ENCODE data around the gene DACT3.

Gene DACT3

GRCh38 chr19:46656541-46656940, 4.4 kb downstream of the DACT3 start:
- TF ChIP-seq CTCF (conservative IDR thresholded peaks at IDR 0.05; ENCODE audit: low read length) (no peak), EZH2phosphoT487 (IDR thresholded peaks at IDR 0.05; ENCODE audit: borderline replicate concordance) (no peak)
- Histone ChIP-seq H4K20me1 (ENCODE audit: insufficient read depth, low read length, poor library complexity, severe bottlenecking) (no peaks in the 10 kb centered on the region), H3K4me2 (ENCODE audit: low read depth, low read length, poor library complexity, severe bottlenecking) (no peak overlapping the region), H3F3A (ENCODE audit: low read depth) (0 out of 2 replicates have a peak, but pooled peaks cover under 1% of the 10 kb centered on the region), H3K79me2 (ENCODE audit: insufficient read depth, low read length) (no peaks in the 10 kb centered on the region), H3K4me3 (ENCODE audit: low read length, poor library complexity, severe bottlenecking) (no peak overlapping the region), H3K27me3 (ENCODE audit: insufficient read depth, low read length, poor library complexity, severe bottlenecking) (no peaks in the 10 kb centered on the region), H3K4me1 (ENCODE audit: insufficient read depth, low read length, poor library complexity, severe bottlenecking) (peaks cover 19% of the 10 kb centered on the region), H3K9me2 (replicated peaks; ENCODE audit: low read depth, low read length) (no peaks in the 10 kb centered on the region), H3K9me3 (ENCODE audit: insufficient read depth, low read depth, low read length) (no peaks in the 10 kb centered on the region), H2AFZ (ENCODE audit: low read length) (no peak overlapping the region), H3K36me3 (ENCODE audit: insufficient read depth, low read length) (no peaks in the 10 kb centered on the region), H3K9ac (ENCODE audit: low read depth, low read length, poor library complexity, severe bottlenecking) (no peak overlapping the region)

GRCh38 chr19:46654621-46655152, 6.3 kb downstream of the DACT3 start:
- no peaks in the 10 kb centered on the region for H3K27me3 ChIP-seq (ENCODE audit: insufficient read depth, low read length, poor library complexity, severe bottlenecking)
- no peak overlapping the region for H3K4me3 ChIP-seq (ENCODE audit: low read length, poor library complexity, severe bottlenecking)
- H3K9me3 ChIP-seq (ENCODE audit: insufficient read depth, low read depth, low read length), result no peaks in the 10 kb centered on the region
- H3K36me3 ChIP-seq (ENCODE audit: insufficient read depth, low read length), result no peaks in the 10 kb centered on the region
- H3K4me1 ChIP-seq (ENCODE audit: insufficient read depth, low read length, poor library complexity, severe bottlenecking), result peaks cover 7% of the 10 kb centered on the region
- no peaks in the 10 kb centered on the region for H4K20me1 ChIP-seq (ENCODE audit: insufficient read depth, low read length, poor library complexity, severe bottlenecking)
- H3K4me2 ChIP-seq (ENCODE audit: low read depth, low read length, poor library complexity, severe bottlenecking), result no peak overlapping the region
- no peaks in the 10 kb centered on the region for H3F3A ChIP-seq (ENCODE audit: low read depth)
- no peak overlapping the region for H2AFZ ChIP-seq (ENCODE audit: low read length)
- H3K9me2 ChIP-seq (replicated peaks; ENCODE audit: low read depth, low read length), result no peaks in the 10 kb centered on the region
- H3K79me2 ChIP-seq (ENCODE audit: insufficient read depth, low read length), result no peaks in the 10 kb centered on the region
- TF ChIP-seq CTCF (conservative IDR thresholded peaks at IDR 0.05; ENCODE audit: low read length) (no peak), EZH2phosphoT487 (IDR thresholded peaks at IDR 0.05; ENCODE audit: borderline replicate concordance) (no peak)
- no peak overlapping the region for H3K9ac ChIP-seq (ENCODE audit: low read depth, low read length, poor library complexity, severe bottlenecking)

- no peak overlapping the region for H3K4me3 ChIP-seq (ENCODE audit: low read length, poor library complexity, severe bottlenecking)
- H3F3A ChIP-seq (ENCODE audit: low read depth), result no peaks in the 10 kb centered on the region
- no peak overlapping the region for H3K9ac ChIP-seq (ENCODE audit: low read depth, low read length, poor library complexity, severe bottlenecking)
- H3K36me3 ChIP-seq (ENCODE audit: insufficient read depth, low read length), result no peaks in the 10 kb centered on the region
- no peaks in the 10 kb centered on the region for H3K9me2 ChIP-seq (replicated peaks; ENCODE audit: low read depth, low read length)
- H3K4me2 ChIP-seq (ENCODE audit: low read depth, low read length, poor library complexity, severe bottlenecking), result no peak overlapping the region
- no peaks in the 10 kb centered on the region for H3K79me2 ChIP-seq (ENCODE audit: insufficient read depth, low read length)
- no peak for TF ChIP-seq EZH2phosphoT487 (IDR thresholded peaks at IDR 0.05; ENCODE audit: borderline replicate concordance)
- TF ChIP-seq CTCF (conservative IDR thresholded peaks at IDR 0.05; ENCODE audit: low read length), result no peak
- no peaks in the 10 kb centered on the region for H3K4me1 ChIP-seq (ENCODE audit: insufficient read depth, low read length, poor library complexity, severe bottlenecking)
- H4K20me1 ChIP-seq (ENCODE audit: insufficient read depth, low read length, poor library complexity, severe bottlenecking), result no peaks in the 10 kb centered on the region
- H2AFZ ChIP-seq (ENCODE audit: low read length), result no peak overlapping the region
- H3K27me3 ChIP-seq (ENCODE audit: insufficient read depth, low read length, poor library complexity, severe bottlenecking), result no peaks in the 10 kb centered on the region
- no peaks in the 10 kb centered on the region for H3K9me3 ChIP-seq (ENCODE audit: insufficient read depth, low read depth, low read length)
Observed at GRCh38 chr19:46650445-46650844, 10.5 kb downstream of the DACT3 start.

Data from Loucy (cell line).